Measurements from ENCODE around the gene KCNA10. TPM values are rescaled to one million over a fixed set of nuclear protein-coding genes. Genes with fewer than 3 reads are reported as not detected.

KCNA10 gene
- total and polyA plus RNA-seq, 2 donors (not counting 3 experiments of a cell fraction or from before 2014, with no cell fraction given) = not detected

- no peak for DNase-seq (ENCODE audit: low read depth, low spot score)
- Histone ChIP-seq H3K4me2 (ENCODE audit: insufficient read depth, low read length) (no peak overlapping the region), H3K9ac (replicated peaks; ENCODE audit: extremely low read depth, insufficient read depth, low read length) (no peak overlapping the region), H4K20me1 (replicated peaks; ENCODE audit: control insufficient read depth, extremely low read depth, insufficient read depth, low read length) (no peaks in the 10 kb centered on the region), H3K36me3 (ENCODE audit: control insufficient read depth in 2 of 2, extremely low read depth in 1 of 2, insufficient read depth in 2 of 2, low read length in 2 of 2) (no peaks in the 10 kb centered on the region), H3K27me3 (ENCODE audit: control insufficient read depth in 2 of 2, insufficient read depth in 2 of 2, low read length in 2 of 2) (peaks cover 0 to 7% of the 10 kb centered on the region in 2 experiments), H3K79me2 (ENCODE audit: control insufficient read depth, insufficient read depth, low read length) (no peaks in the 10 kb centered on the region), H3K27ac (ENCODE audit: insufficient read depth, low read depth, low read length) (no peak overlapping the region), H3K9me3 (replicated peaks; ENCODE audit: control insufficient read depth, insufficient read depth, low read length) (no peaks in the 10 kb centered on the region), H3K9me1 (replicated peaks; ENCODE audit: control insufficient read depth, extremely low read depth, insufficient read depth, low read length) (no peaks in the 10 kb centered on the region), H2AFZ (ENCODE audit: low read depth, low read length) (no peak overlapping the region), H3K4me3 (replicated peaks in 1 of 3; ENCODE audit: insufficient read depth in 1 of 3, low read depth in 1 of 3, low read length in 3 of 3) (no peak overlapping the region), H3K4me1 (ENCODE audit: control insufficient read depth, extremely low read depth, insufficient read depth, low read length) (no peaks in the 10 kb centered on the region)
- TF ChIP-seq MYC (IDR thresholded peaks at IDR 0.05; ENCODE audit: low read depth, low read length) (no peak), POLR2AphosphoS5 (IDR thresholded peaks at IDR 0.05; ENCODE audit: insufficient read depth, low read depth, low read length) (no peak), EZH2 (IDR thresholded peaks at IDR 0.05; ENCODE audit: borderline replicate concordance, low read depth, low read length, severe bottlenecking) (no peak), FOS (IDR thresholded peaks at IDR 0.05; ENCODE audit: borderline replicate concordance, insufficient read depth, low read length) (no peak), JUN (IDR thresholded peaks at IDR 0.05; ENCODE audit: borderline replicate concordance, insufficient read depth, insufficient read length, low read depth) (no peak), GATA2 (IDR thresholded peaks at IDR 0.05; ENCODE audit: insufficient read depth, insufficient read length, low read depth, low read length) (no peak), POLR2A (IDR thresholded peaks at IDR 0.05; ENCODE audit: low read depth, low read length) (no peak)
- TF ChIP-seq, protein P1, sequence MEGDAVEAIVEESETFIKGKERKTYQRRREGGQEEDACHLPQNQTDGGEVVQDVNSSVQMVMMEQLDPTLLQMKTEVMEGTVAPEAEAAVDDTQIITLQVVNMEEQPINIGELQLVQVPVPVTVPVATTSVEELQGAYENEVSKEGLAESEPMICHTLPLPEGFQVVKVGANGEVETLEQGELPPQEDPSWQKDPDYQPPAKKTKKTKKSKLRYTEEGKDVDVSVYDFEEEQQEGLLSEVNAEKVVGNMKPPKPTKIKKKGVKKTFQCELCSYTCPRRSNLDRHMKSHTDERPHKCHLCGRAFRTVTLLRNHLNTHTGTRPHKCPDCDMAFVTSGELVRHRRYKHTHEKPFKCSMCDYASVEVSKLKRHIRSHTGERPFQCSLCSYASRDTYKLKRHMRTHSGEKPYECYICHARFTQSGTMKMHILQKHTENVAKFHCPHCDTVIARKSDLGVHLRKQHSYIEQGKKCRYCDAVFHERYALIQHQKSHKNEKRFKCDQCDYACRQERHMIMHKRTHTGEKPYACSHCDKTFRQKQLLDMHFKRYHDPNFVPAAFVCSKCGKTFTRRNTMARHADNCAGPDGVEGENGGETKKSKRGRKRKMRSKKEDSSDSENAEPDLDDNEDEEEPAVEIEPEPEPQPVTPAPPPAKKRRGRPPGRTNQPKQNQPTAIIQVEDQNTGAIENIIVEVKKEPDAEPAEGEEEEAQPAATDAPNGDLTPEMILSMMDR (IDR thresholded peaks at IDR 0.05; ENCODE audit: extremely low read depth in 1 of 2, insufficient read depth in 1 of 2, low read depth in 1 of 2, low read length in 2 of 2) = no peak
- TF ChIP-seq, protein P2, sequence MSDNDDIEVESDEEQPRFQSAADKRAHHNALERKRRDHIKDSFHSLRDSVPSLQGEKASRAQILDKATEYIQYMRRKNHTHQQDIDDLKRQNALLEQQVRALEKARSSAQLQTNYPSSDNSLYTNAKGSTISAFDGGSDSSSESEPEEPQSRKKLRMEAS (IDR thresholded peaks at IDR 0.05; ENCODE audit: insufficient read depth, insufficient read length) = no peak
- intact Hi-C loops (cut with micrococcal nuclease) (no loop called here), dilution Hi-C loops (cut with MboI; ENCODE audit: extremely low pct_ligation_motif_present, low sequenced_read_pairs) (no loop called here)
- ChIA-PET POLR2A (no interaction called here), CTCF (interaction anchor here (1.0 to 1.8 kb wide), 2 partner anchors 31 to 239 kb away, joined by 5 to 9 read pairs; no protein-coding TSS in a partner anchor)
- BruUV-seq (replicated peaks) = no TSS peak
- FAIRE-seq = no peak
Measured at GRCh38 chr1:110526201-110526780, 7.3 kb upstream of the KCNA10 start.
